ENCODE data around the gene CCDC138. TPM values are rescaled to one million over a fixed set of nuclear protein-coding genes. Genes with fewer than 3 reads are reported as not detected.

Gene CCDC138
- total RNA-seq, 1 experiment from 2014 or later: 10.1 TPM

- Histone ChIP-seq H3K27ac (ENCODE audit: low read length) (no peak overlapping the region), H3K9me3 (ENCODE audit: control insufficient read depth, insufficient read depth, low read depth, low read length) (no peaks in the 10 kb centered on the region), H3K27me3 (ENCODE audit: control insufficient read depth, insufficient read depth, low read length) (no peaks in the 10 kb centered on the region), H3K4me3 (ENCODE audit: low read depth in 2 of 2, low read length in 2 of 2) (no peak overlapping the region), H3K36me3 (ENCODE audit: control insufficient read depth, insufficient read depth, low read length) (no peaks in the 10 kb centered on the region; the same call in 1 of the 2 replicates), H3K4me1 (ENCODE audit: control insufficient read depth, insufficient read depth, low read length) (peaks cover 3% of the 10 kb centered on the region; the same call in 1 of the 2 replicates)
- ATAC-seq: no peak
- intact Hi-C loops (cut with micrococcal nuclease; ENCODE audit: unreplicated experiment): no loop called here
- ChIA-PET CTCF (no interaction called here), POLR2A (no interaction called here)
- in situ Hi-C loops (cut with HindIII; ENCODE audit: low pct_unique_long_range_greater_than_20kb, low sequenced_read_pairs): no loop called here
- BruUV-seq (replicated peaks): no TSS peak
- TF ChIP-seq, protein P1, sequence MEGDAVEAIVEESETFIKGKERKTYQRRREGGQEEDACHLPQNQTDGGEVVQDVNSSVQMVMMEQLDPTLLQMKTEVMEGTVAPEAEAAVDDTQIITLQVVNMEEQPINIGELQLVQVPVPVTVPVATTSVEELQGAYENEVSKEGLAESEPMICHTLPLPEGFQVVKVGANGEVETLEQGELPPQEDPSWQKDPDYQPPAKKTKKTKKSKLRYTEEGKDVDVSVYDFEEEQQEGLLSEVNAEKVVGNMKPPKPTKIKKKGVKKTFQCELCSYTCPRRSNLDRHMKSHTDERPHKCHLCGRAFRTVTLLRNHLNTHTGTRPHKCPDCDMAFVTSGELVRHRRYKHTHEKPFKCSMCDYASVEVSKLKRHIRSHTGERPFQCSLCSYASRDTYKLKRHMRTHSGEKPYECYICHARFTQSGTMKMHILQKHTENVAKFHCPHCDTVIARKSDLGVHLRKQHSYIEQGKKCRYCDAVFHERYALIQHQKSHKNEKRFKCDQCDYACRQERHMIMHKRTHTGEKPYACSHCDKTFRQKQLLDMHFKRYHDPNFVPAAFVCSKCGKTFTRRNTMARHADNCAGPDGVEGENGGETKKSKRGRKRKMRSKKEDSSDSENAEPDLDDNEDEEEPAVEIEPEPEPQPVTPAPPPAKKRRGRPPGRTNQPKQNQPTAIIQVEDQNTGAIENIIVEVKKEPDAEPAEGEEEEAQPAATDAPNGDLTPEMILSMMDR (IDR thresholded peaks at IDR 0.05): no peak
- TF ChIP-seq POLR2AphosphoS5 (IDR thresholded peaks at IDR 0.05; ENCODE audit: low read depth, low read length): no peak
- TF ChIP-seq SIN3A (IDR thresholded peaks at IDR 0.05; ENCODE audit: borderline replicate concordance, insufficient read depth, low read depth, low read length): no peak
- TF ChIP-seq TCF7L2 (IDR thresholded peaks at IDR 0.05; ENCODE audit: low read depth, low read length): no peak
- TF ChIP-seq REST (IDR thresholded peaks at IDR 0.05; ENCODE audit: insufficient read depth in 1 of 2, low read depth in 2 of 2, low read length in 1 of 2): no peak
- DNase-seq (ENCODE audit: low read depth, low spot score): no peak
These were observed 65.8 kb downstream of the CCDC138 start for GRCh38 chr2:108852375-108852774.

GRCh38 chr2:108853421-108853820, 66.8 kb downstream of the CCDC138 start:
- BruUV-seq (replicated peaks): no TSS peak
- H3K27me3 ChIP-seq (ENCODE audit: control insufficient read depth, insufficient read depth, low read length): no peaks in the 10 kb centered on the region
- no peak overlapping the region for H3K4me3 ChIP-seq (ENCODE audit: low read depth in 2 of 2, low read length in 2 of 2)
- no peaks in the 10 kb centered on the region for H3K9me3 ChIP-seq (ENCODE audit: control insufficient read depth, insufficient read depth, low read depth, low read length)
- no peak overlapping the region for H3K27ac ChIP-seq (ENCODE audit: low read length)
- ATAC-seq: no peak
- intact Hi-C loops (cut with micrococcal nuclease; ENCODE audit: unreplicated experiment) (no loop called here), in situ Hi-C loops (cut with HindIII; ENCODE audit: low pct_unique_long_range_greater_than_20kb, low sequenced_read_pairs) (no loop called here)
- DNase-seq (ENCODE audit: low read depth, low spot score): no peak
- peaks cover 3% of the 10 kb centered on the region; the same call in 1 of the 2 replicates for H3K4me1 ChIP-seq (ENCODE audit: control insufficient read depth, insufficient read depth, low read length)
- TF ChIP-seq REST (IDR thresholded peaks at IDR 0.05; ENCODE audit: insufficient read depth in 1 of 2, low read depth in 2 of 2, low read length in 1 of 2) (no peak), TCF7L2 (IDR thresholded peaks at IDR 0.05; ENCODE audit: low read depth, low read length) (no peak), POLR2AphosphoS5 (IDR thresholded peaks at IDR 0.05; ENCODE audit: low read depth, low read length) (no peak), SIN3A (IDR thresholded peaks at IDR 0.05; ENCODE audit: borderline replicate concordance, insufficient read depth, low read depth, low read length) (no peak)
- TF ChIP-seq, protein P1 (IDR thresholded peaks at IDR 0.05): no peak
- CTCF ChIA-PET: no interaction called here
- POLR2A ChIA-PET: no interaction called here
- H3K36me3 ChIP-seq (ENCODE audit: control insufficient read depth, insufficient read depth, low read length): no peaks in the 10 kb centered on the region; the same call in 1 of the 2 replicates
